GM12873 (cell line): Measurements from ENCODE around the gene CDKAL1.

Experiments used
- TF ChIP-seq, protein P1 (sequence below): IDR thresholded peaks from 2 replicates; pipeline ENCODE4 v1.5.1; 2012; ENCODE audit warnings: low read depth, mild to moderate bottlenecking, moderate library complexity, low read length, control low read depth; ENCODE audit not compliant: insufficient read depth; ENCODE audit errors: missing control alignments

The CDKAL1 gene

DNA sequence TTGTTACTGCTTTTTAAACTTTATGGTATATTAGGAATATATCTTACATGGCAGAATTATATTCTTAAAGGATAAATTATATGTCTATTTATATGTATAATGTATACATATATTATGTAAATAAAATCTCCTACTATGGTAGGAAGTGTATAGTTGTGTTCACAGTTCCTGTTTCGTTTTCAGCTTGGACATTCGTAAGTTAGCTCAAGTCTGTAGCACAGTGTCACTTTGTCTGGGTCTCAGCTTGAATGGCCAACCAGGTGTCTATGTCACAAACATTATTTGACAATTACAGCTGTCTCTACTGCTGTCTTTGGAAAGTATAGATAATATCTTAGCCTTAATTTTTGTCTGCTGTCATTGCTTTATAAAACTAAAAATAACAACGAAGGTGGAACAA, 303.9 kb downstream of the CDKAL1 start:
- TF ChIP-seq, protein P1, sequence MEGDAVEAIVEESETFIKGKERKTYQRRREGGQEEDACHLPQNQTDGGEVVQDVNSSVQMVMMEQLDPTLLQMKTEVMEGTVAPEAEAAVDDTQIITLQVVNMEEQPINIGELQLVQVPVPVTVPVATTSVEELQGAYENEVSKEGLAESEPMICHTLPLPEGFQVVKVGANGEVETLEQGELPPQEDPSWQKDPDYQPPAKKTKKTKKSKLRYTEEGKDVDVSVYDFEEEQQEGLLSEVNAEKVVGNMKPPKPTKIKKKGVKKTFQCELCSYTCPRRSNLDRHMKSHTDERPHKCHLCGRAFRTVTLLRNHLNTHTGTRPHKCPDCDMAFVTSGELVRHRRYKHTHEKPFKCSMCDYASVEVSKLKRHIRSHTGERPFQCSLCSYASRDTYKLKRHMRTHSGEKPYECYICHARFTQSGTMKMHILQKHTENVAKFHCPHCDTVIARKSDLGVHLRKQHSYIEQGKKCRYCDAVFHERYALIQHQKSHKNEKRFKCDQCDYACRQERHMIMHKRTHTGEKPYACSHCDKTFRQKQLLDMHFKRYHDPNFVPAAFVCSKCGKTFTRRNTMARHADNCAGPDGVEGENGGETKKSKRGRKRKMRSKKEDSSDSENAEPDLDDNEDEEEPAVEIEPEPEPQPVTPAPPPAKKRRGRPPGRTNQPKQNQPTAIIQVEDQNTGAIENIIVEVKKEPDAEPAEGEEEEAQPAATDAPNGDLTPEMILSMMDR: no peak

DNA sequence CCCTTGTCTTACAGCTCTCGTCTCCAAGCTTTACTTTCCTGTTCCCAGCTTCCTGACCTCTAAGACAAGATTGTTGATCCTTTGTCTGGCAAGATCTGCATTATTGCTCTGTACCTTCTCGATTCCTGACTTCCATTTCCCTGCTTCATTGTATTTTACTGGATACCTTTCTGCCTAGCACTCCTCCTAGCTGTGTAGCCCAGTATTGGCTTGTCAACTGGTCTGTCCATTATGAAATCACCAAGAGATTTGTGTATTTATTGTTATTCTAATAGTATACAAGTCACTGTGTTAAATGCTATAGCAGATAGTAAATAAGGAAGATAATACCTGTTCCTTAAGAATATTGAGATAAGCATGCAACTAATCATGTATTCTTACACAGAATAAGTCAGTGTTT, 305.4 kb downstream of the CDKAL1 start:
- TF ChIP-seq, protein P1: no peak

- TF ChIP-seq, protein P1: no peak
These were observed 306.4 kb downstream of the CDKAL1 start for GRCh38 chr6:20840675-20841074.

DNA sequence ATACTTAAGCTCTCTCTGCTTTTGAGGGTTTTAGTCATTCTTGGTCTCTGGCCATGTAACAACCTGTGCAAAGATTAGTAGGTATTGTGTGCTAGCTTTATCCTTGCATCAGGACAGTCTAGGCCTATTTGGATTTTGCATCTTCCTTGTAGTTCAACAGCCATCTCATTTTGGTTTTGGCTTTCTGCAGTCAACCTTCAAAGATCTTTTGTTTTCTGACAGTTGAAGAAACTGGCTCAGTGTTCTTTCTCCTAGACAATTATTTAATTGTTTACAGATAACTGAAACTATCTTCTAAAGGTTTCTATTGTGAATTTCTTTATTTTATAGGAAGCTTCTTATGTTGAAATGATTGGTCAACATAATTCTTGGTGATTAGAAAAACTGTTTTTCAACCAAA, 307.5 kb downstream of the CDKAL1 start:
- TF ChIP-seq, protein P1: no peak

- TF ChIP-seq, protein P1: no peak
These were observed 311.3 kb downstream of the CDKAL1 start for GRCh38 chr6:20845592-20845991.

DNA sequence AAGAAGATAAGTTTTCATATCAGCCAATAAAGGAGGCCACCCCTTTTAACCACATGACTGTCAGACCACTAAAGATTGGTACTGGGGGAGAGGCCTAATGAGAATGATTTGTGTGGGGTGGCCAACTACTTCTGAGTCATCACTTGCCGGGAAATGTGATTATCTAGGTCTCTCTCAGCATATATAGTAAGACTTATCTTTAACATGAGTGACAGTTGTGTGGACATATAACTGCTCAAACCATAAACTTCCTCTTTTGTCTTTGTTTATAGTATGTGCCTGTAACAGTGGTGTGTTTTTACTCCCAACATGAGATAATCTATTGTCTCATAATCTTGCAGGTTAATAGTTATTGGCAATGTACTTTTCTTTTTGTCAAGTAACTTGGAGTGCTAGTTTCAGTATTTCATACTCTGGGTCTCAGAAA, 312.4 kb downstream of the CDKAL1 start:
- TF ChIP-seq, protein P1: no peak

GRCh38 chr6:20847904-20848303, 313.6 kb downstream of the CDKAL1 start:
- TF ChIP-seq, protein P1: no peak
